GM18861 (cell line): ENCODE measurements around the gene IL36A.

ENCODE experiments used
- ATAC-seq: cut with Tn5 transposase; IDR thresholded peaks from one replicate; pipeline ENCODE4 v1.9.1; 2021; ENCODE audit not compliant: unreplicated experiment

Gene IL36A

DNA sequence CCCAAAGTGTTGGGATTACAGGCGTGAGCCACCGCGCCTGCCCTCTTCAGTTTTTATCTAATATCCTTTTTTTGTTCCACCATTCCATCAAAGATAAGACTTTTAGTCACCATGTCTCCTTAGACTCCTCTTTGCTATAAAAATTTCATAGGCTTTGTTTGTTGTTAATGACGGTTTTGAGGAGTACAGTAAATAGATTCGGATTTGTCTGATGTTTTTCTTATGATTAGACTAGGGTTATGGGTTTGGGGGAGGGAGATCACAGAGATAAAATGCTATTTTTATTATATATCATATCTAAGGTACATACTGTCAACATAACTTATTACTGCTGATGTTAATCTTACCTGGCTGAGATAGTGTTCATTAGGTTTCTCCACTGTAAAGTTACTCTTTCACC is 41.2 kb downstream of the IL36A start:
- ATAC-seq, result no peak

DNA sequence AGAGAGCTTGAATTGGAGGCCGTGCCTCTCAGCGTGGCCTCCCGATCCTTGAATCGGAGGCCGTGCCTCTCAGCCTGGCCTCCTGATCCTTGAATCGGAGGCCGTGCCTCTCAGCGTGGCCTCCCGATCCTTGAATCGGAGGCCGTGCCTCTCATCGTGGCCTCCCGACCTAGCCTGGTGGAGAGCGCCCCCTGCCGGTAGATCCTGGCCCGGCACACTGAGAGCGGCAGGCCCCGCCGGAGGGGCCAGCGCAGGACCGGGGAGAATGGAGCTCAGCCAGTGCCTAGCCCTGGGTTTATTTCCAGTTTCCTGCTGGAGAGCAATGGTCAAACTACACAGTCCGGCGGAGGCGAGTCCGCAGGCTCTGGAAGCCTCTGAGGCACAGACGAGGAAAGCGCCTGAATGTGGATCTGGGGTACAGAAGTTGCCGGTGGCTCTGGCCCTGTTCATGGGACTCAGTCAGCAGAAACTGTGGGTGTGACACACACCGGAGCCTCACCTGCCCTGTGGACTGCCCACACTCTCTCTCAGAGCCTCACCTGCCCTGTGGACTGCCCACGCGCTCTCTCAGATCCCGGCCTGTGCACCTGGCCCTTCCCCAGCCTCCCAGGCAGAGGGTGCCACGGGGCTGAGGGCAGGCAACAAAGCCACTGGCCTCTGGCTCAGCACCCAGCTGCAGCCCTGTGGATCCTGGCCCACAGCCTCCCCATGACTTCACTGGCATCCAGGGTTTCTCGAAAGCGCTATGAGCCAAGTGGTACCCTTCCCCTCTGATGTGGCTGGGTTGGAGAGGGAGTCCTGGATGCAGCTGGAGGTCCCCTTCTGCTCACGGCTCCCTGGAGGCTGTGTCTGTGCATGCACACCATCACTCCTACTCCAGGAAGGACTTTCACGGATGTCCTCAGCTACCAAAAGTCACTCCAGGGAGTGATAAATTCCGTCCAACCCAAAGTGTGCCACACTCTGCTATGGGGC is 45.9 kb downstream of the IL36A start:
- no peak for ATAC-seq

DNA sequence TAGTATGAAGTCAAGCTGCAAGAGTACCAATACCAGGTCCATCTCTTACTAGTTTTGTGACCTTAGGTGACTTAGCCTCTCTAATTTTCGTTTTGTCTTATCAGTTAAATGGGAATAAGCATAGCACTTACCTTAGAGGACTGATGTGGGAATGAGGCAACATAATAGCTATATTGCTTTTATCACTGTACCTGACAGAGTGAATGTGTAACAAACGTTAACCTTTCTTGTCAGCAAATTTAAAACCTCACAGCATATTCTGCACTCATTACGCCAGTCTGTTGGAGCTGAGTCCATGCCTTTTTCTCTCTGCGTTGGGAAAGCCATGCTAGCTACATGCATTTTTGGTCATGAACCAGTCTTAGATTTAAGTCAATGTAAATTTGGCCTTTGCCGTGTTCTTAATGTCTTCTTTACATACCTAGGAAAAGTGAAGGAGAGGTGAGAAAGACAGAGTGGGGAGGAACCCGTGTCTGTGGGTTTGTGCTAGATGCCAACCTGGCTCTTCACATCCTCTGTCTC is 47.2 kb downstream of the IL36A start, which contains the start of gene IL36B:
Gene IL36B (minus strand): TSS at position 472 of the 522 bp plus-strand sequence.
- ATAC-seq, result no peak

DNA sequence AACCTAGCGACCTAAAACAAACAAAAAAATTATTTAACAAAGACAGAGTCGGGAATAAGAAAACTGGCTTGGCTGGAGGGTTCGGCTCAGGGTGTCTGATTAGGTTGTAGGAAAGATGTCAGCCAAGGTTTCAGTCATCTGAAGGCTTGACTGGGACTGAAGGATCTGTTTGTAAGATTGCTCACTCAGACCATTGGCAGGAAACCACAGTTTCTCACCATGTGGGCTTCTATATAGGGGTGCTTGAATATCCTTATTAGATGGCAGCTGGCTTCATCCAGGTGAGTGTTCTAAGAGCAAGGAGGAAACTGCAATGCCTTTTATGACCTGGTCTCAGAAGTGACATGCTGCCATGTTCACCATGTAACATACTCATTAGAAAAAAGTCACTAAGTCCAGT is 48.4 kb downstream of the IL36A start:
- no peak for ATAC-seq

DNA sequence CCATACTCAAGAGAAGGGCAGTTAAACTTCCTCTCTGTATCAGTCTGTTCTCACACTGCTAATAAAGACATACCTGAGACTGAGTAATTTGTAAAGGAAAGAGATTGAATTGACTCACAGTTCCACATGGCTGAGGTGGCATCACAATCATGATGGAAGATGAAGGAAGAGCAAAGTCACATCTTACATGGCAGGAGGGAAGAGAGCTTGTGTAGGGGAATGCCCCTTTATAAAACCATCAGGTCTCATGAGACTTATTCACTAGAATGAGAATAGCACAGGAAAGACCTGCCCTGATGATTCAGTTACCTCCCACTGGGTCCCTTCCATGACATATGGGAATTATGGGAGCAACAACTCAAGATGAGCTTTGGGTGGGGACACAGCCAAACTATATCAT is 48.8 kb downstream of the IL36A start:
- ATAC-seq, result no peak

DNA sequence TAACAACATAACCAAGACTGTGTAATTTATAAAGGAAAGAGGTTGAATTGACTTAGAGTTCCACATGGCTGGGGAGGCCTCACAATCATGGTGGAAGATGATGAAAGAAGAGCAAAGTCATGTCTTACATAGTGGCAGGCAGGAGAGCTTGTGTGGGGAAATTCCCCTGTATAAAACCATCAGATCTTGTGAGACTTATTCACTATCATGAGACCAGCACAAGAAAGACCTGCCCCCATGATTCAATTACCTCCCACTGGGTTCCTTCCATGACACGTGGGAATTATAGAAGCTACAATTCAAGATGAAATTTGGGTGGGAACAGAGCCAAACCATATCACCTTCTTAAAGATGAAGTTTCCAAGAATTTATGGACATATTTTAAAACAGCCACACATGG is 51.3 kb downstream of the IL36A start:
- ATAC-seq, result no peak

DNA sequence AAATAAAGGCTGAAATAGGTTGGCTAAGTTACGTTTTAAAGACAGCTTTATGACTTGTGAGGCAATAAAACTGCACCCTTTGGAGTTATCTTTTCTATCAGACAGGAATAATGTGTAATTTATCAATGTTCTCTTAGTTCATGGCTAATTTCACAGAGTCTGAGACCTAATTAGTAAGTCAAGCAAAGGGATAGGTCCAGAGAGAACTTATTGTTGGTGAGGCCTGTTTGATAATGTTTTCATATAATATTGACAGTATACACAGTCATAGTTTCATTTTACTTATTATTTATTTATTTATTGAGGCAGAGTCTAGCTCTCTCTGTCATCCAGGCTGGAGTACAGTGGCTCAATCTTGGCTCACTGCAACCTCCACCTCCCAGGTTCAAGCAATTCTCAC is 51.9 kb downstream of the IL36A start:
- no peak for ATAC-seq
